Esophagus squamous epithelium (tissue), 5 donors: ENCODE measurements around the gene PPOX. TPM values are rescaled to one million over a fixed set of nuclear protein-coding genes. Genes with fewer than 3 reads are reported as not detected.

Experiments
- DNase-seq: peaks from one replicate; lab custom pipeline; 2025; lab: John Stamatoyannopoulos, UW
- H3K27ac ChIP-seq, 4 donors: fragments of 200-600 bp; sonication (generic); one replicate each; pipeline ENCODE4 v1.5.1; 2016 to 2019; ENCODE audit warnings: mild to moderate bottlenecking in 1 of 4
- H3K27me3 ChIP-seq, 4 donors: fragments of 200-600 bp; sonication (generic); 1 replicate in 3 of 4; 2 replicates in 1 of 4; pipeline versions ENCODE4 v1.5.1 to v1.6.0; 2017 to 2021; ENCODE audit warnings: antibody characterized with exemption in 1 of 4
- H3K36me3 ChIP-seq, 3 donors: fragments of 200-600 bp; sonication (generic); one replicate each; pipeline ENCODE4 v1.5.1; 2016 to 2019
- H3K4me1 ChIP-seq, 3 donors: fragments of 200-600 bp; sonication (generic); one replicate each; pipeline ENCODE4 v1.5.1; 2017 to 2019
- H3K4me3 ChIP-seq, 4 donors: fragments of 200-600 bp; sonication (generic); 1 replicate in 3 of 4; 2 replicates in 1 of 4; pipeline ENCODE4 v1.5.1; 2016 to 2019; ENCODE audit warnings: mild to moderate bottlenecking in 2 of 4, moderate library complexity in 1 of 4
- H3K9me3 ChIP-seq, 3 donors: fragments of 200-600 bp; sonication (generic); one replicate each; pipeline ENCODE4 v1.5.1; 2016 to 2019
- CTCF ChIP-seq, 6 experiments: fragments of 450-650 bp in 4 of 6; fragments of 200-600 bp in 2 of 6; sonication (generic) in 2 of 6; IDR thresholded peaks; one replicate each; pipeline ENCODE4 v1.5.1; 2016 to 2019; ENCODE audit warnings: antibody characterized with exemption in 6 of 6, mild to moderate bottlenecking in 4 of 6, moderate library complexity in 4 of 6
- POLR2A ChIP-seq, 4 donors: fragments of 450-650 bp; IDR thresholded peaks; one replicate each; pipeline ENCODE4 v1.6.1; 2017; ENCODE audit warnings: antibody characterized with exemption in 4 of 4, mild to moderate bottlenecking in 4 of 4, moderate library complexity in 3 of 4
- WGBS, 2 donors: methylation state at CpG; one replicate each; pipeline ENCODE4 v1.1.5; 2018; 5-methylcytosine and 5-hydroxymethylcytosine counted together
- intact Hi-C: fragments of 100-400 bp; cut with DNase I; formaldehyde crosslinking; loops from one replicate; pipeline ENCODE4 v1.15.0; 2022
- total RNA-seq, 4 donors: library from RNA; depleted of rRNA; stranded (reverse); fragments of >200 nt; gene quantifications; one replicate each; pipeline ENCODE4 v1.1.0, GENCODE V29; 2016
- donor health status: DM: yes; HTN: yes; CAD: no.

PPOX gene
- total RNA-seq, 4 donors from 2014 or later, result 5.8 to 28.8 (median 11.7) TPM

- WGBS, 2 donors, result 4% methylated on average over 19 to 21 of the region's 22 CpGs
- no peak for TF ChIP-seq CTCF (IDR thresholded peaks at IDR 0.05)
- TF ChIP-seq POLR2A (IDR thresholded peaks at IDR 0.05), result no peak
- peaks cover 22 to 68% (median 28%) of the 10 kb centered on the region in 3 donors for H3K4me1 ChIP-seq
- intact Hi-C loops, result loop anchor here (10.0 kb wide), 1 partner anchor 297 kb away; no protein-coding TSS in a partner anchor
- H3K9me3 ChIP-seq, result no peaks in the 10 kb centered on the region
- H3K36me3 ChIP-seq, result peaks cover 0 to 40% (median 18%) of the 10 kb centered on the region in 3 donors
- no peak for DNase-seq
- H3K27me3 ChIP-seq, result no peaks in the 10 kb centered on the region
- H3K27ac ChIP-seq, result peak overlapping the region; percentile 93 to 98 (median 96)
- H3K4me3 ChIP-seq, result peak overlapping the region; percentile 64 to 89 (median 80)
These were observed 34.5 kb upstream of the PPOX start for GRCh38 chr1:161131523-161132409.

- Histone ChIP-seq H3K4me3 (peak within 1 kb of the TSS; percentile 64 to 89 (median 80)), H3K27ac (peak within 1 kb of the TSS; percentile 93 to 98 (median 96)), H3K4me1 (peaks cover 22 to 60% (median 28%) of the 10 kb centered on the region in 3 donors), H3K36me3 (peaks cover 0 to 31% (median 17%) of the 10 kb centered on the region in 3 donors), H3K9me3 (no peaks in the 10 kb centered on the region), H3K27me3 (no peaks in the 10 kb centered on the region)
- intact Hi-C loops, result loop anchor here (10.0 kb wide), 1 partner anchor 298 kb away; no protein-coding TSS in a partner anchor
- TF ChIP-seq POLR2A (IDR thresholded peaks at IDR 0.05), result peak in 2 of 4 donors; percentile 51 to 70
- TF ChIP-seq CTCF (IDR thresholded peaks at IDR 0.05), result peak in 1 of 6 experiments; percentile 8
- peak; percentile 87 for DNase-seq
- WGBS, 2 donors, result 0 to 1% methylated on average over 19 to 22 of the region's 68 CpGs
These were observed 33.6 kb upstream of the PPOX start, which contains the start of gene DEDD for GRCh38 chr1:161132410-161133219. Gene DEDD, minus strand, starts transcription at chr1:161132667. Its CDS starts 8,205 bp downstream, at chr1:161124462.

GRCh38 chr1:161133220-161133740 is 32.9 kb upstream of the PPOX start:
- no peak for TF ChIP-seq POLR2A (IDR thresholded peaks at IDR 0.05)
- TF ChIP-seq CTCF (IDR thresholded peaks at IDR 0.05), result no peak
- H3K4me1 ChIP-seq, result peaks cover 22 to 53% (median 24%) of the 10 kb centered on the region in 3 donors
- intact Hi-C loops, result loop anchor here (10.0 kb wide), 1 partner anchor 298 kb away; no protein-coding TSS in a partner anchor

GRCh38 chr1:161137881-161138280 is 28.3 kb upstream of the PPOX start:
- no peaks in the 10 kb centered on the region for H3K36me3 ChIP-seq
- H3K27ac ChIP-seq, result peak overlapping the region in 1 of 4 donors; percentile 22
- no peak overlapping the region for H3K4me3 ChIP-seq
- H3K4me1 ChIP-seq, result peaks cover 10 to 21% (median 12%) of the 10 kb centered on the region in 3 donors
- 59 to 79% methylated on average over 3 of the region's 3 CpGs for WGBS, 2 donors
- DNase-seq, result no peak
- H3K27me3 ChIP-seq, result no peaks in the 10 kb centered on the region
- TF ChIP-seq CTCF (IDR thresholded peaks at IDR 0.05), result no peak
- TF ChIP-seq POLR2A (IDR thresholded peaks at IDR 0.05), result no peak
- intact Hi-C loops, result loop anchor here (10.0 kb wide), 1 partner anchor 303 kb away; no protein-coding TSS in a partner anchor
- H3K9me3 ChIP-seq, result no peaks in the 10 kb centered on the region

More at GRCh38 chr1:161133220-161133740, 32.9 kb upstream of the PPOX start:
- WGBS, 2 donors, result 4% methylated on average over 10 to 11 of the region's 11 CpGs
- no peaks in the 10 kb centered on the region for H3K9me3 ChIP-seq
- H3K27me3 ChIP-seq, result no peaks in the 10 kb centered on the region
- no peak for DNase-seq
- peak overlapping the region; percentile 64 to 89 (median 80) for H3K4me3 ChIP-seq
- peaks cover 0 to 25% (median 11%) of the 10 kb centered on the region in 3 donors for H3K36me3 ChIP-seq
- H3K27ac ChIP-seq, result peak overlapping the region; percentile 93 to 98 (median 96)
